Measurements from ENCODE around the gene COL4A6. TPM values are rescaled to one million over a fixed set of nuclear protein-coding genes. Genes with fewer than 3 reads are reported as not detected.

COL4A6 gene
- total and polyA plus RNA-seq, 2 of the 4 experiments (the other 2 are of a cell fraction), result 0.36 to 0.74 TPM

- no peak overlapping the region for H2BK120ac ChIP-seq (ENCODE audit: low read depth, low read length)
- no peak overlapping the region for H3K27ac ChIP-seq (ENCODE audit: insufficient read depth, low read length)
- TF ChIP-seq, protein P1, sequence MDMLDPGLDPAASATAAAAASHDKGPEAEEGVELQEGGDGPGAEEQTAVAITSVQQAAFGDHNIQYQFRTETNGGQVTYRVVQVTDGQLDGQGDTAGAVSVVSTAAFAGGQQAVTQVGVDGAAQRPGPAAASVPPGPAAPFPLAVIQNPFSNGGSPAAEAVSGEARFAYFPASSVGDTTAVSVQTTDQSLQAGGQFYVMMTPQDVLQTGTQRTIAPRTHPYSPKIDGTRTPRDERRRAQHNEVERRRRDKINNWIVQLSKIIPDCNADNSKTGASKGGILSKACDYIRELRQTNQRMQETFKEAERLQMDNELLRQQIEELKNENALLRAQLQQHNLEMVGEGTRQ (IDR thresholded peaks at IDR 0.05; ENCODE audit: low read depth, low read length), result no peak
- no peak for TF ChIP-seq CHD1 (IDR thresholded peaks at IDR 0.05; ENCODE audit: low read depth, low read length)
- no peak for TF ChIP-seq RAD21 (IDR thresholded peaks at IDR 0.05; ENCODE audit: low read length)
- TF ChIP-seq BHLHE40 (IDR thresholded peaks at IDR 0.05; ENCODE audit: low read depth, low read length), result no peak
- no peak for TF ChIP-seq MAFK (IDR thresholded peaks at IDR 0.05; ENCODE audit: low read depth, low read length)
- no peak for TF ChIP-seq POLR2A (IDR thresholded peaks at IDR 0.05; ENCODE audit: low read depth, low read length)
- no peak for TF ChIP-seq RFX5 (IDR thresholded peaks at IDR 0.05; ENCODE audit: low read depth, low read length)
- TF ChIP-seq ELK1 (IDR thresholded peaks at IDR 0.05; ENCODE audit: borderline replicate concordance, low read depth, low read length), result no peak
- no peak for TF ChIP-seq NFE2L2 (IDR thresholded peaks at IDR 0.05; ENCODE audit: low read depth, low read length)
- TF ChIP-seq, protein P2, sequence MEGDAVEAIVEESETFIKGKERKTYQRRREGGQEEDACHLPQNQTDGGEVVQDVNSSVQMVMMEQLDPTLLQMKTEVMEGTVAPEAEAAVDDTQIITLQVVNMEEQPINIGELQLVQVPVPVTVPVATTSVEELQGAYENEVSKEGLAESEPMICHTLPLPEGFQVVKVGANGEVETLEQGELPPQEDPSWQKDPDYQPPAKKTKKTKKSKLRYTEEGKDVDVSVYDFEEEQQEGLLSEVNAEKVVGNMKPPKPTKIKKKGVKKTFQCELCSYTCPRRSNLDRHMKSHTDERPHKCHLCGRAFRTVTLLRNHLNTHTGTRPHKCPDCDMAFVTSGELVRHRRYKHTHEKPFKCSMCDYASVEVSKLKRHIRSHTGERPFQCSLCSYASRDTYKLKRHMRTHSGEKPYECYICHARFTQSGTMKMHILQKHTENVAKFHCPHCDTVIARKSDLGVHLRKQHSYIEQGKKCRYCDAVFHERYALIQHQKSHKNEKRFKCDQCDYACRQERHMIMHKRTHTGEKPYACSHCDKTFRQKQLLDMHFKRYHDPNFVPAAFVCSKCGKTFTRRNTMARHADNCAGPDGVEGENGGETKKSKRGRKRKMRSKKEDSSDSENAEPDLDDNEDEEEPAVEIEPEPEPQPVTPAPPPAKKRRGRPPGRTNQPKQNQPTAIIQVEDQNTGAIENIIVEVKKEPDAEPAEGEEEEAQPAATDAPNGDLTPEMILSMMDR (conservative IDR thresholded peaks at IDR 0.05; ENCODE audit: low read depth, low read length), result no peak
- no peak for TF ChIP-seq CEBPB (IDR thresholded peaks at IDR 0.05; ENCODE audit: low read depth, low read length)
- no peak for TF ChIP-seq FOS (IDR thresholded peaks at IDR 0.05; ENCODE audit: low read depth, low read length)
- TF ChIP-seq SMC3 (IDR thresholded peaks at IDR 0.05; ENCODE audit: low read depth, low read length), result no peak
- WGBS, 2 experiments (ENCODE audit: extremely low coverage in 2 of 2, insufficient read length in 1 of 2), result no CpG with 5 or more reads among the region's 3 CpGs
- H3K4me1 ChIP-seq (ENCODE audit: control insufficient read depth, insufficient read depth, low read length), result no peaks in the 10 kb centered on the region
- no peak overlapping the region for H2BK20ac ChIP-seq (ENCODE audit: low read depth, low read length)
- H3K9me1 ChIP-seq (ENCODE audit: insufficient read depth, low read length), result no peaks in the 10 kb centered on the region
- no peak overlapping the region for H2AK5ac ChIP-seq (ENCODE audit: low read depth, low read length)
- no peak overlapping the region for H4K91ac ChIP-seq (ENCODE audit: insufficient read depth, low read depth, low read length)
- H3K56ac ChIP-seq (ENCODE audit: extremely low read depth, insufficient read depth, low read length), result no peak overlapping the region
- no TSS peak for BruUV-seq (replicated peaks)
- H3K23ac ChIP-seq (ENCODE audit: low read depth, low read length), result no peak overlapping the region
- H3K36me3 ChIP-seq (ENCODE audit: control insufficient read depth, insufficient read depth, low read length), result no peaks in the 10 kb centered on the region
- H3K4me3 ChIP-seq (ENCODE audit: insufficient read depth, low read depth, low read length), result no peak overlapping the region
- H3K79me1 ChIP-seq (ENCODE audit: low read depth in 1 of 2, low read length in 2 of 2), result no peaks in the 10 kb centered on the region
- no peak overlapping the region for H4K5ac ChIP-seq (ENCODE audit: low read depth, low read length)
- H3K27me3 ChIP-seq (ENCODE audit: control insufficient read depth, insufficient read depth, low read length), result peaks cover 12% of the 10 kb centered on the region
- H3K9ac ChIP-seq (ENCODE audit: low read depth, low read length), result no peak overlapping the region
- no peak overlapping the region for H3K14ac ChIP-seq (replicated peaks; ENCODE audit: low read depth, low read length)
- no peak overlapping the region for H2AFZ ChIP-seq (replicated peaks; ENCODE audit: low read length, poor library complexity)
- no peaks in the 10 kb centered on the region for H4K20me1 ChIP-seq (ENCODE audit: insufficient read depth, low read length)
- no peak overlapping the region for H2BK15ac ChIP-seq (ENCODE audit: low read depth, low read length)
- no peak for DNase-seq
- in situ Hi-C loops (cut with MboI; ENCODE audit: low sequenced_read_pairs), result no loop called here
- no peak overlapping the region for H2BK5ac ChIP-seq (ENCODE audit: low read depth, low read length, poor library complexity, severe bottlenecking)
- no peak for ATAC-seq (ENCODE audit: low read depth)
- H3K4ac ChIP-seq (ENCODE audit: low read depth, low read length), result no peak overlapping the region
- H3K9me3 ChIP-seq (ENCODE audit: control insufficient read depth, insufficient read depth, low read length), result no peaks in the 10 kb centered on the region
- H3K18ac ChIP-seq (ENCODE audit: low read depth, low read length), result no peak overlapping the region
- intact Hi-C loops (cut with micrococcal nuclease), result no loop called here
- POLR2A ChIA-PET (ENCODE audit: unreplicated experiment), result no interaction called here
- CTCF ChIA-PET, result no interaction called here
- dilution Hi-C loops (cut with HindIII; ENCODE audit: low sequenced_read_pairs, unreplicated experiment), result no loop called here
- H4K8ac ChIP-seq (ENCODE audit: low read depth in 2 of 2, low read length in 2 of 2), result no peak overlapping the region
- H3K4me2 ChIP-seq (ENCODE audit: low read depth, low read length), result no peak overlapping the region
- no peak overlapping the region for H2AK9ac ChIP-seq (replicated peaks; ENCODE audit: low read depth, low read length, poor library complexity)
Measured at GRCh38 chrX:108203540-108203939, 234.7 kb downstream of the COL4A6 start.
